K562 (cell line): ENCODE measurements around the gene ST6GALNAC3.

Experiments used
- CTCF ChIP-seq, 3 experiments: IDR thresholded peaks in 2 of 3; conservative IDR thresholded peaks in 1 of 3; 2 replicates each; pipeline ENCODE4 v1.5.1; 2011 to 2012; ENCODE audit warnings: low read length in 3 of 3, mild to moderate bottlenecking in 3 of 3, control low read depth in 2 of 3, improper control_type of control experiment in 1 of 3, inconsistent platforms in 1 of 3, low read depth in 1 of 3, mixed read lengths in 1 of 3, moderate library complexity in 1 of 3; ENCODE audit not compliant: insufficient read depth in 2 of 3
- GABPA ChIP-seq: fragments of 200-800 bp; sonication (Bioruptor generic); conservative IDR thresholded peaks from 2 replicates; pipeline ENCODE4 v1.6.1; 2016; ENCODE audit warnings: low read depth, missing genetic modification characterization, missing compliant biosample characterization
- NFE2 ChIP-seq: IDR thresholded peaks from 2 replicates; pipeline ENCODE4 v1.6.1; 2014; ENCODE audit warnings: antibody characterized with exemption, low read depth
- SIN3B ChIP-seq: fragments of 450-650 bp; IDR thresholded peaks from 2 replicates; pipeline ENCODE4 v1.6.1; 2017; ENCODE audit warnings: low read depth, mild to moderate bottlenecking, moderate library complexity
- USF2 ChIP-seq: sonication (generic); formaldehyde crosslinking; IDR thresholded peaks from 2 replicates; pipeline ENCODE4 v1.5.0; 2020; ENCODE audit warnings: missing genetic modification reagents
- VEZF1 ChIP-seq: fragments of 200-800 bp; sonication (Bioruptor generic); IDR thresholded peaks from 2 replicates; pipeline ENCODE4 v1.6.1; 2017; ENCODE audit warnings: missing genetic modification characterization, missing compliant biosample characterization

GRCh38 chr1:76666499-76666898, 592.0 kb downstream of the ST6GALNAC3 start:
- TF ChIP-seq USF2 (CRISPR knock-in tag) = no peak
- TF ChIP-seq VEZF1 (CRISPR knock-in tag) = no peak
- no peak for TF ChIP-seq NFE2
- no peak for TF ChIP-seq GABPA (tag)
- TF ChIP-seq CTCF (IDR thresholded peaks at IDR 0.05 in 2 of 3, conservative IDR thresholded peaks at IDR 0.05 in 1 of 3; ENCODE audit: insufficient read depth in 2 of 3, low read depth in 1 of 3, low read length in 3 of 3) = no peak
- TF ChIP-seq SIN3B = no peak
